Renal cortical epithelial cell (primary cell): ENCODE data around the gene ZNF519. TPM values are rescaled to one million over a fixed set of nuclear protein-coding genes. Genes with fewer than 3 reads are reported as not detected.

Source experiments
- DNase-seq: peaks from one replicate; pipeline ENCODE4 v3.0.0-alpha.2; 2011; ENCODE audit warnings: low read depth
- total RNA-seq: library from RNA; depleted of rRNA; stranded (reverse); fragments of >200 nt; gene quantifications from 2 replicates; pipeline ENCODE4 v1.2.3, GENCODE V29; 2014

Gene ZNF519
- total RNA-seq, 1 donor from 2014 or later = 2.9 TPM

- no peak for DNase-seq
Measured at GRCh38 chr18:14098428-14098827, 33.8 kb downstream of the ZNF519 start.

GRCh38 chr18:14097761-14098160 is 34.5 kb downstream of the ZNF519 start:
- DNase-seq = no peak

GRCh38 chr18:14093307-14093915 is 38.8 kb downstream of the ZNF519 start:
- no peak for DNase-seq

- DNase-seq = no peak
Measured at GRCh38 chr18:14092625-14093306, 39.5 kb downstream of the ZNF519 start.

GRCh38 chr18:14089781-14090180 is 42.5 kb downstream of the ZNF519 start:
- DNase-seq = no peak

GRCh38 chr18:14089191-14089590 is 43.0 kb downstream of the ZNF519 start:
- DNase-seq = no peak

GRCh38 chr18:14086458-14087231 is 45.6 kb downstream of the ZNF519 start:
- DNase-seq = peak; percentile 22

GRCh38 chr18:14085770-14086457 is 46.3 kb downstream of the ZNF519 start:
- no peak for DNase-seq

GRCh38 chr18:14075196-14075595 is 57.0 kb downstream of the ZNF519 start:
- no peak for DNase-seq

- DNase-seq = no peak
Measured at GRCh38 chr18:14074187-14074586, 58.0 kb downstream of the ZNF519 start.

- DNase-seq = no peak
Measured at GRCh38 chr18:14053661-14054060, 78.6 kb downstream of the ZNF519 start.

Other genes starting within 250 kb of the ZNF519 start
- gene MC2R, start 216.9 kb downstream of the ZNF519 start, total RNA-seq = not detected in 2 replicates